ENCODE data around the gene TMEM101. TPM values are rescaled to one million over a fixed set of nuclear protein-coding genes. Genes with fewer than 3 reads are reported as not detected.

The TMEM101 gene
- total and polyA plus RNA-seq, 7 donors: 14.1 to 42.9 (median 25.3) TPM

- intact Hi-C loops (cut with DNase I): no loop called here
- peaks cover 0 to 7% (median 0%) of the 10 kb centered on the region in 4 donors for H3K36me3 ChIP-seq
- no peaks in the 10 kb centered on the region for H3K9me3 ChIP-seq
- peak overlapping the region in 3 of 4 donors; percentile 5 to 66 (median 33) for H3K27ac ChIP-seq
- TF ChIP-seq CTCF (IDR thresholded peaks at IDR 0.05) (no peak), POLR2A (IDR thresholded peaks at IDR 0.05) (no peak), POLR2AphosphoS5 (IDR thresholded peaks at IDR 0.05) (no peak), EP300 (IDR thresholded peaks at IDR 0.05) (no peak)
- H3K27me3 ChIP-seq: peaks cover 22 to 65% (median 40%) of the 10 kb centered on the region in 3 donors
- H3K4me1 ChIP-seq: peaks cover 0 to 42% (median 40%) of the 10 kb centered on the region in 4 donors
- H3K4me3 ChIP-seq: peak overlapping the region; percentile 10 to 53 (median 48)
- 2% methylated on average over 21 of the region's 21 CpGs for WGBS, 2 donors
- no peak for DNase-seq
Measured at GRCh38 chr17:44006272-44006597, 8.5 kb downstream of the TMEM101 start.

- Histone ChIP-seq H3K4me3 (peak overlapping the region; percentile 10 to 53 (median 48)), H3K4me1 (peaks cover 0 to 42% (median 40%) of the 10 kb centered on the region in 4 donors), H3K9me3 (no peaks in the 10 kb centered on the region), H3K27me3 (peaks cover 22 to 65% (median 40%) of the 10 kb centered on the region in 3 donors), H3K36me3 (peaks cover 0 to 5% (median 0%) of the 10 kb centered on the region in 4 donors), H3K27ac (peak overlapping the region in 1 of 4 donors; percentile 66)
- TF ChIP-seq CTCF (IDR thresholded peaks at IDR 0.05) (no peak), POLR2AphosphoS5 (IDR thresholded peaks at IDR 0.05) (no peak), POLR2A (IDR thresholded peaks at IDR 0.05) (no peak), EP300 (IDR thresholded peaks at IDR 0.05) (no peak)
- no peak for DNase-seq
- intact Hi-C loops (cut with DNase I): no loop called here
- 1 to 3% methylated on average over 59 of the region's 59 CpGs for WGBS, 2 donors
Measured at GRCh38 chr17:44005527-44006271, 9.1 kb downstream of the TMEM101 start.

GRCh38 chr17:44004761-44005526, 9.8 kb downstream of the TMEM101 start:
- no peak for DNase-seq
- Histone ChIP-seq H3K27ac (no peak overlapping the region), H3K36me3 (no peaks in the 10 kb centered on the region), H3K27me3 (peaks cover 22 to 65% (median 40%) of the 10 kb centered on the region in 3 donors), H3K9me3 (no peaks in the 10 kb centered on the region), H3K4me1 (peaks cover 0 to 42% (median 40%) of the 10 kb centered on the region in 4 donors), H3K4me3 (peak overlapping the region in 3 of 4 donors; percentile 10 to 53 (median 53))
- TF ChIP-seq EP300 (IDR thresholded peaks at IDR 0.05): no peak
- TF ChIP-seq POLR2A (IDR thresholded peaks at IDR 0.05): no peak
- no peak for TF ChIP-seq POLR2AphosphoS5 (IDR thresholded peaks at IDR 0.05)
- TF ChIP-seq CTCF (IDR thresholded peaks at IDR 0.05): no peak
- 1 to 3% methylated on average over 71 of the region's 71 CpGs for WGBS, 2 donors
- intact Hi-C loops (cut with DNase I): no loop called here

- Histone ChIP-seq H3K36me3 (no peaks in the 10 kb centered on the region), H3K9me3 (no peaks in the 10 kb centered on the region), H3K4me1 (peaks cover 0 to 42% (median 40%) of the 10 kb centered on the region in 4 donors), H3K4me3 (peak within 1 kb of the TSS in 3 of 4 donors; percentile 44 to 53 (median 53)), H3K27me3 (peaks cover 22 to 65% (median 40%) of the 10 kb centered on the region in 3 donors), H3K27ac (no peak within 1 kb of the TSS)
- TF ChIP-seq POLR2AphosphoS5 (IDR thresholded peaks at IDR 0.05) (no peak), POLR2A (IDR thresholded peaks at IDR 0.05) (no peak), EP300 (IDR thresholded peaks at IDR 0.05) (no peak), CTCF (IDR thresholded peaks at IDR 0.05) (no peak)
- intact Hi-C loops (cut with DNase I): no loop called here
- no peak for DNase-seq
- 6 to 10% methylated on average over 25 of the region's 25 CpGs for whole genome bisulfite sequencing, 2 donors
Measured at GRCh38 chr17:44004077-44004760, 10.5 kb downstream of the TMEM101 start, which contains the start of gene NAGS. Gene NAGS (plus strand): TSS chr17:44004622. CDS start chr17:44004664, 42 bp downstream.
